ENCODE results near the gene TNFRSF11A.

DNA sequence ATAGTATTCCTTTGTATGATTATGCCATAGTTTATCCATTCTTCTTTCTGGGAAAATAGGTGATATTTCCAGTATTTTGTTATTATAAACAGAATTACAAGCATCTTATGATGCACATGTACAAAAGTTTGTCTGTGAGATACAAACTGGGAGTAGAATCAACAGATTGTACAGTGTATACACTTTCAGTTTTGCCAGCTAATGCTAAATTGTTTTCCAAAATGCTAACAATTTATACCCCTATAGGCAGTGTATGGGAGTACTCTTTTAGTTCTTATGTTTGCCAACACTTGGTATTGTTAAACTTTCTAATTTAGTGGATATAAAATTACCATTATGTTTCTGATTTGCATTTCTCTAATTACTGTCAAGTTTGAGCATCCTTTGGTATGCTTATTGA is 31.0 kb upstream of the TNFRSF11A start:
- TF ChIP-seq, protein P1, sequence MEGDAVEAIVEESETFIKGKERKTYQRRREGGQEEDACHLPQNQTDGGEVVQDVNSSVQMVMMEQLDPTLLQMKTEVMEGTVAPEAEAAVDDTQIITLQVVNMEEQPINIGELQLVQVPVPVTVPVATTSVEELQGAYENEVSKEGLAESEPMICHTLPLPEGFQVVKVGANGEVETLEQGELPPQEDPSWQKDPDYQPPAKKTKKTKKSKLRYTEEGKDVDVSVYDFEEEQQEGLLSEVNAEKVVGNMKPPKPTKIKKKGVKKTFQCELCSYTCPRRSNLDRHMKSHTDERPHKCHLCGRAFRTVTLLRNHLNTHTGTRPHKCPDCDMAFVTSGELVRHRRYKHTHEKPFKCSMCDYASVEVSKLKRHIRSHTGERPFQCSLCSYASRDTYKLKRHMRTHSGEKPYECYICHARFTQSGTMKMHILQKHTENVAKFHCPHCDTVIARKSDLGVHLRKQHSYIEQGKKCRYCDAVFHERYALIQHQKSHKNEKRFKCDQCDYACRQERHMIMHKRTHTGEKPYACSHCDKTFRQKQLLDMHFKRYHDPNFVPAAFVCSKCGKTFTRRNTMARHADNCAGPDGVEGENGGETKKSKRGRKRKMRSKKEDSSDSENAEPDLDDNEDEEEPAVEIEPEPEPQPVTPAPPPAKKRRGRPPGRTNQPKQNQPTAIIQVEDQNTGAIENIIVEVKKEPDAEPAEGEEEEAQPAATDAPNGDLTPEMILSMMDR (IDR thresholded peaks at IDR 0.05; ENCODE audit: insufficient read depth, low read depth, low read length): no peak
- TF ChIP-seq EZH2 (IDR thresholded peaks at IDR 0.05; ENCODE audit: insufficient read depth, low read length): no peak

All from astrocyte (in vitro differentiated cells and primary cell).